GM13977 (cell line): Measurements from ENCODE around the gene RPL12.

Experiments
- DNase-seq: peaks from one replicate; pipeline ENCODE4 v3.0.0; 2012; ENCODE audit warnings: low spot score
- CTCF ChIP-seq: IDR thresholded peaks from 2 replicates; pipeline ENCODE4 v1.5.1; 2012; ENCODE audit warnings: mild to moderate bottlenecking, control low read depth; ENCODE audit not compliant: insufficient read depth; ENCODE audit errors: extremely low read depth, missing control alignments
- in situ Hi-C: fragments of 300-500 bp; cut with MboI; formaldehyde crosslinking; loops from one replicate; pipeline ENCODE4 v1.12.0; 2022; ENCODE audit warnings: low sequenced_read_pairs, low pct_unique_long_range_greater_than_20kb, mixed read lengths, inconsistent platforms; ENCODE audit not compliant: unreplicated experiment

RPL12 gene

GRCh38 chr9:127411122-127411521, 40.1 kb downstream of the RPL12 start:
- in situ Hi-C loops = no loop called here
- TF ChIP-seq CTCF = no peak
- DNase-seq = no peak

GRCh38 chr9:127407492-127407843, 43.7 kb downstream of the RPL12 start:
- DNase-seq = no peak
- TF ChIP-seq CTCF = no peak
- in situ Hi-C loops = no loop called here

GRCh38 chr9:127406799-127407491, 44.3 kb downstream of the RPL12 start:
- in situ Hi-C loops = no loop called here
- no peak for DNase-seq
- no peak for TF ChIP-seq CTCF

- no peak for TF ChIP-seq CTCF
- in situ Hi-C loops = no loop called here
- DNase-seq = no peak
These were observed 45.7 kb downstream of the RPL12 start for GRCh38 chr9:127405344-127406125.

GRCh38 chr9:127404631-127405030, 46.6 kb downstream of the RPL12 start:
- no peak for TF ChIP-seq CTCF
- DNase-seq = no peak
- in situ Hi-C loops = no loop called here

- no peak for DNase-seq
- TF ChIP-seq CTCF = no peak
- in situ Hi-C loops = no loop called here
These were observed 47.6 kb downstream of the RPL12 start for GRCh38 chr9:127403507-127404192.
